Activated CD4-positive, alpha-beta T cell treated with anti-CD3 and anti-CD28 coated beads, Interleukin-2, amount 10 ng/mL, durations not matched to agents 24 days and 14 days (primary cell): ENCODE data around the gene ARL2. TPM values are rescaled to one million over a fixed set of nuclear protein-coding genes. Genes with fewer than 3 reads are reported as not detected.
A peak's percentile ranks its signal among the peaks of the same experiment; 100 is the strongest.
"Not testable (repeated sequence)": the region's sequence is repeated elsewhere in the genome, so short reads cannot be mapped to it uniquely, and the experiment has no call there.

Experiments
- DNase-seq: peaks from one replicate; pipeline ENCODE4 v3.0.0; 2022
- H3K27ac Mint-ChIP-seq: one replicate; pipeline ENCODE4 v1.8.0; 2022; ENCODE audit warnings: mild to moderate bottlenecking, mixed read lengths
- H3K27me3 Mint-ChIP-seq: one replicate; pipeline ENCODE4 v1.8.0; 2022; ENCODE audit warnings: mixed read lengths
- H3K36me3 Mint-ChIP-seq: one replicate; pipeline ENCODE4 v1.8.0; 2022; ENCODE audit warnings: low read depth, mild to moderate bottlenecking, mixed read lengths
- H3K4me1 Mint-ChIP-seq: one replicate; pipeline ENCODE4 v1.8.0; 2021; ENCODE audit warnings: mixed read lengths
- H3K4me3 Mint-ChIP-seq: one replicate; pipeline ENCODE4 v1.8.0; 2022; ENCODE audit warnings: mild to moderate bottlenecking, moderate library complexity, mixed read lengths
- H3K9me3 Mint-ChIP-seq: one replicate; pipeline ENCODE4 v1.8.0; 2021; ENCODE audit warnings: mixed read lengths
- intact Hi-C: fragments of 100-400 bp; cut with micrococcal nuclease; formaldehyde crosslinking; loops from one replicate; pipeline ENCODE4 v1.15.1; 2023
- total RNA-seq: library from RNA; stranded (reverse); gene quantifications from 2 replicates; pipeline ENCODE4 v1.2.3, GENCODE V29; 2022

The ARL2 gene
- total RNA-seq, 1 donor from 2014 or later: 78.8 TPM

DNA sequence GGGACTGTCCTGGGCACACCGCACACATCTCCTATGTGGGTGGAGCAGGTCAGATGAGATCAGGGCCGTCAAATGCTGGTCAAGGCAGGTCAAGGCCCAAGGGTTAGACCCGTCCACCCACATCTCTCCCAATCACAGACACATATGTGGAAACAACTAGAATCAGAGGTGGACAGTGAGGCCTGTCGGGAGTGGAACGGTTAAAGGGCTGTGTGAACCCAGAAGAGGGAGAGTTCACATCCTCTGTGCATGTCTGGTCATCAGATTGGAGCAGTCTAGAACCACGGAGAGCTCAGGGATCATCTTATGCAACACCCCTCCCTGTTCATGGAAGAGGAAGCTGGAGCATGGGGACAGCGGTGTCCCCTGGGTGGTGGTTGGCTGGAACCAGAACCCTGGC is 5.9 kb downstream of the ARL2 start:
- peaks cover 15% of the 10 kb centered on the region for H3K4me1 Mint-ChIP-seq
- H3K4me3 Mint-ChIP-seq: no peak overlapping the region
- H3K9me3 Mint-ChIP-seq: no peaks in the 10 kb centered on the region
- DNase-seq: no peak
- intact Hi-C loops: no loop called here
- H3K27ac Mint-ChIP-seq: no peak overlapping the region
- no peaks in the 10 kb centered on the region for H3K27me3 Mint-ChIP-seq
- H3K36me3 Mint-ChIP-seq: peaks cover 26% of the 10 kb centered on the region

GRCh38 chr11:65021003-65021402 is 7.0 kb downstream of the ARL2 start:
- no peaks in the 10 kb centered on the region for H3K9me3 Mint-ChIP-seq
- intact Hi-C loops: no loop called here
- H3K27ac Mint-ChIP-seq: no peak overlapping the region
- no peak overlapping the region for H3K4me3 Mint-ChIP-seq
- DNase-seq: no peak
- H3K27me3 Mint-ChIP-seq: no peaks in the 10 kb centered on the region
- peaks cover 10% of the 10 kb centered on the region for H3K4me1 Mint-ChIP-seq
- peaks cover 25% of the 10 kb centered on the region for H3K36me3 Mint-ChIP-seq

DNA sequence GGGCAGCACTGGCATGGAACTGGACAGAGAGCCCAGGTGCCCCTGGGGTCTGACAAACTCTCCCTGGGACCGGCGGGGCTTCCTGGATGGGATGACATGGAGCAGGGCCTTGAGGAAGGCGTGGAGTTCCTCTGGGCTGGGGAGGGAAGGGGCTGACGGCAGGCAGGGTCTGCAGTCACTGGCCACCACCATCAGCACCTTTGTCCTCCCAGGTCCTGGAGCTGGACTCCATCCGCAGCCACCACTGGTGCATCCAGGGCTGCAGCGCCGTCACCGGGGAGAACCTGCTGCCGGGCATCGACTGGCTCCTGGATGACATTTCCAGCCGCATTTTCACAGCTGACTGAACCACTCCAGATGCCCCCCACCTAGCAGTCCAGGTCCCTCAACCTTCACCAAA is 7.5 kb downstream of the ARL2 start:
- Mint-ChIP-seq H3K9me3 (no peaks in the 10 kb centered on the region), H3K27ac (no peak overlapping the region), H3K4me3 (no peak overlapping the region), H3K4me1 (peaks cover 5% of the 10 kb centered on the region), H3K36me3 (peaks cover 22% of the 10 kb centered on the region), H3K27me3 (no peaks in the 10 kb centered on the region)
- intact Hi-C loops: no loop called here
- DNase-seq: no peak

GRCh38 chr11:65023502-65023901 is 9.5 kb downstream of the ARL2 start:
- intact Hi-C loops, H3K9me3 Mint-ChIP-seq, DNase-seq, H3K27me3 Mint-ChIP-seq, H3K4me3 Mint-ChIP-seq, H3K36me3 Mint-ChIP-seq, H3K27ac Mint-ChIP-seq: not testable (repeated sequence)
- H3K4me1 Mint-ChIP-seq: peaks cover 12% of the 10 kb centered on the region

GRCh38 chr11:65026810-65027209 is 12.8 kb downstream of the ARL2 start:
- H3K4me3 Mint-ChIP-seq: peak overlapping the region; percentile 74
- H3K9me3 Mint-ChIP-seq: no peaks in the 10 kb centered on the region

GRCh38 chr11:65027213-65028067 is 13.5 kb downstream of the ARL2 start, which contains the start of gene SNX15:
SNX15 (plus strand) TSS chr11:65027439; CDS start chr11:65027538, 99 bp downstream.
- intact Hi-C loops: loop anchor here (1.0 to 5.0 kb wide), 8 partner anchors 13 to 635 kb away; partner anchors contain the start of genes ARL2, ATG2A, CDCA5 and PPP2R5B
- peaks cover 16% of the 10 kb centered on the region for H3K4me1 Mint-ChIP-seq
- peaks cover 1% of the 10 kb centered on the region for H3K36me3 Mint-ChIP-seq
- H3K27me3 Mint-ChIP-seq: no peaks in the 10 kb centered on the region
- H3K9me3 Mint-ChIP-seq: no peaks in the 10 kb centered on the region
- H3K27ac Mint-ChIP-seq: peak within 1 kb of the TSS; percentile 77
- DNase-seq: peak; percentile 98
- H3K4me3 Mint-ChIP-seq: peak within 1 kb of the TSS; percentile 74

More at GRCh38 chr11:65026810-65027209, 12.8 kb downstream of the ARL2 start:
- Mint-ChIP-seq H3K4me1 (peaks cover 16% of the 10 kb centered on the region), H3K27ac (peak overlapping the region; percentile 77), H3K27me3 (no peaks in the 10 kb centered on the region), H3K36me3 (no peaks in the 10 kb centered on the region)
- DNase-seq: no peak
- intact Hi-C loops: loop anchor here (1.0 to 5.0 kb wide), 8 partner anchors 13 to 636 kb away; partner anchors contain the start of genes ARL2, ATG2A, CDCA5 and PPP2R5B

- intact Hi-C loops: no loop called here
- Mint-ChIP-seq H3K36me3 (peaks cover 4% of the 10 kb centered on the region), H3K9me3 (no peaks in the 10 kb centered on the region)
Observed at GRCh38 chr11:65032216-65032615, 18.3 kb downstream of the ARL2 start.

DNA sequence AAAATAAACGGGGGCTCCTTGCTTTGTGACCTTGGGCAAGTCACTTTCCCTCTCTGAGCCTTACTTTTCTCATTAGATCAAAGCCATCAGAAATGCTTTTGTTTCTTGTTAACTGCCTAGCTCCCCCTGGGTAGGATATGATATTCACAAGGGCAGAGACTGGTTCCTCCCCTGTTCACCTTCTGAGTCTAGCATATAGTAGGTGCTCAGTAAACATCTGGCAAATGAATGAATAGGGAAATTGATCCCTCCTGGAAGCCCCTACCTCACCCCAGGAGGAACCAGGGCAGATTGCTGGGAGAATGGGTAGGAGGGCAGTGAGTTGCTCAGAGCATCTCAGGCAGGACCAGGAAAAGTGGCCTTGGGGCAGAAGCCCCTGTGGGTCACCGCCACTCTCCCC is 20.5 kb downstream of the ARL2 start:
- H3K4me1 Mint-ChIP-seq: no peaks in the 10 kb centered on the region
- peaks cover 9% of the 10 kb centered on the region for H3K36me3 Mint-ChIP-seq
- no peaks in the 10 kb centered on the region for H3K27me3 Mint-ChIP-seq
- DNase-seq: no peak
- no peak overlapping the region for H3K27ac Mint-ChIP-seq
- no peak overlapping the region for H3K4me3 Mint-ChIP-seq
- intact Hi-C loops: no loop called here
- no peaks in the 10 kb centered on the region for H3K9me3 Mint-ChIP-seq

More at GRCh38 chr11:65032216-65032615, 18.3 kb downstream of the ARL2 start:
- DNase-seq: no peak
- no peak overlapping the region for H3K4me3 Mint-ChIP-seq
- H3K27ac Mint-ChIP-seq: no peak overlapping the region
- H3K4me1 Mint-ChIP-seq: peaks cover 12% of the 10 kb centered on the region
- H3K27me3 Mint-ChIP-seq: no peaks in the 10 kb centered on the region

DNA sequence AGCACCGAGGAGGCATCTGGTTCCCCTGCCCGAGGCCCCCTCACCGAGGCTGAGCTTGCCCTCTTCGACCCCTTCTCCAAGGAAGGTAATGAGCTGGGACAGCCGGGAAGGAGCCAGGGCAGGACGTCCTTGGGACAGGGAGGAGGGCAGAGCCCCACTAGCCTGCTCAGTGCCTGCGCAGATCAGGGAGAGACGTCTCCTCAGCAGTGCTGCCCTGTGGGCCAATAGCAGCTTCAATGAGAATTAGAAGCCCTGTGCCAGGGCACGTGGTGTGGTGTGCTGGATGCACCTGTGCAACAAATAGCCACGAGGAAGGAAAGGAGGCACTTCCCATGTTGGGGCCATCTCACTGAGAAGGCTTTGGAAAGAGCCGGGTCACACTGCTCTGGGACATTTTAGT is 21.6 kb downstream of the ARL2 start:
- no peak overlapping the region for H3K27ac Mint-ChIP-seq
- peaks cover 4% of the 10 kb centered on the region for H3K4me1 Mint-ChIP-seq
- H3K27me3 Mint-ChIP-seq: no peaks in the 10 kb centered on the region

GRCh38 chr11:65036931-65037330 is 23.0 kb downstream of the ARL2 start:
- Mint-ChIP-seq H3K27ac (no peak overlapping the region), H3K4me1 (peaks cover 7% of the 10 kb centered on the region), H3K36me3 (peaks cover 14% of the 10 kb centered on the region), H3K27me3 (no peaks in the 10 kb centered on the region), H3K9me3 (no peaks in the 10 kb centered on the region), H3K4me3 (no peak overlapping the region)
- DNase-seq: no peak
- intact Hi-C loops: no loop called here

More for the DNA sequence above, 21.6 kb downstream of the ARL2 start:
- no peak for DNase-seq
- Mint-ChIP-seq H3K4me3 (no peak overlapping the region), H3K36me3 (peaks cover 14% of the 10 kb centered on the region), H3K9me3 (no peaks in the 10 kb centered on the region)
- intact Hi-C loops: no loop called here

- peaks cover 17% of the 10 kb centered on the region for H3K36me3 Mint-ChIP-seq
- H3K27ac Mint-ChIP-seq: peak overlapping the region; percentile 95
- H3K27me3 Mint-ChIP-seq: no peaks in the 10 kb centered on the region
- DNase-seq: no peak
- H3K4me3 Mint-ChIP-seq: peak overlapping the region; percentile 93
- peaks cover 20% of the 10 kb centered on the region for H3K4me1 Mint-ChIP-seq
- no peaks in the 10 kb centered on the region for H3K9me3 Mint-ChIP-seq
- intact Hi-C loops: loop anchor here (1.0 to 2.0 kb wide), 4 partner anchors 13 to 124 kb away; partner anchors contain the start of genes ATG2A, CDCA5, SNX15 and ZFPL1
Observed at GRCh38 chr11:65040520-65040846, 26.5 kb downstream of the ARL2 start.

DNA sequence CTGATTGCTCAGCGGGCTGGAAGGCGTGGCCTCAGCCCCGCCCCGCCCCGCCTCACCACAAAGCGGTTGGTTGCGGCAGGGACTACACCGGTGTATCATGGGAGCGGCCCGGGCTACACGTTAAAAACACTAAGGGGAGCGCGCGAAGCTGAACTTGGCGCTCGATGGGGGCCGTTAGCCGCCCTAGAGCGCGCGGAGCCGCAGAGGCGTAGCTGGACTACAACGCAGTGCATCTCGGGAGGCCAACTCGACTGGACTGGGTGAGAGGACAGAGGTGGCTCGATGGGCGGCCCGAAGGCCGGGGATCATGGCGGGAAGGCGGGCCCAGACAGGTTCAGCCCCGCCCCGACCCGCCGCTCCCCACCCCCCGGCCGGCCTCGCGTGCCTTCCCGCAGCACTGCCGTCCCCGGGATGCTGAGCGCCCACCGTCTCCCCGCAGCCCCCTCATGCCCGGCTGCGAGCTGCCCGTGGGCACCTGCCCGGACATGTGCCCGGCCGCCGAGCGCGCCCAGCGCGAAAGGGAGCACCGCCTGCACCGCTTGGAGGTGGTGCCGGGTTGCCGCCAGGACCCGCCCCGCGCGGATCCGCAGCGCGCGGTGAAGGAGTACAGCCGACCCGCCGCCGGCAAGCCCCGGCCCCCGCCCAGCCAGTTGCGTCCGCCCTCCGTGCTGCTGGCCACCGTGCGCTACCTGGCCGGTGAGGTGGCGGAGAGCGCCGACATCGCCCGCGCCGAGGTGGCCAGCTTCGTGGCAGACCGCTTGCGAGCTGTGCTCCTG is 27.1 kb downstream of the ARL2 start, which contains the start of gene SAC3D1:
TSS of gene SAC3D1 (plus strand) at position 364 of the 776 bp plus-strand sequence. CDS start at position 447, 83 bp downstream.
- H3K4me1 Mint-ChIP-seq: peaks cover 20% of the 10 kb centered on the region
- H3K36me3 Mint-ChIP-seq: peaks cover 17% of the 10 kb centered on the region
- peak within 1 kb of the TSS; percentile 93 for H3K4me3 Mint-ChIP-seq
- peak within 1 kb of the TSS; percentile 95 for H3K27ac Mint-ChIP-seq
- no peaks in the 10 kb centered on the region for H3K27me3 Mint-ChIP-seq
- intact Hi-C loops: loop anchor here (1.0 to 2.0 kb wide), 6 partner anchors 14 to 124 kb away; partner anchors contain the start of genes ATG2A, CDCA5, PPP2R5B and SNX15
- DNase-seq: peak; percentile 98
- H3K9me3 Mint-ChIP-seq: no peaks in the 10 kb centered on the region

DNA sequence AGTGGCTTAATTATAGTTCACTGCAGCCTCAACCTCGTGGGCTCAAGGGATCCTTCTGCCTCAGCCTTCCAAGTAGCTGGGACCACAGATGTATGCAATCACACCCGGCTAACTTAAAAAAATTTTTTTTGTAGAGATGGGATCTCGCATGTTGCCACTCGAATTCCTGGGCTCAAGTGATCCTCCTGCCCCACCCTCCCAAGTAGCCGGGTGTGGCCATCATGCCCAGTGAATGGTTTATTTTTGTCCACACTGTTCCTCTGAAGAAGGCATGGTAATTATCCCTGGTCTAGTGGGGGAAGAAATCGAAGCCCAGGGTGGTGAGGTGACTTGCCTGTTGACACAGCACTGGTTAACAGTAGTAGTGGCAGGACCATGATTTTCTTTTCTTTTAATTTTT is 28.9 kb downstream of the ARL2 start:
- DNase-seq: no peak
- H3K27me3 Mint-ChIP-seq: no peaks in the 10 kb centered on the region
- intact Hi-C loops: no loop called here
- peak overlapping the region; percentile 90 for H3K4me3 Mint-ChIP-seq
- peak overlapping the region; percentile 29 for H3K27ac Mint-ChIP-seq
- no peaks in the 10 kb centered on the region for H3K9me3 Mint-ChIP-seq
- peaks cover 29% of the 10 kb centered on the region for H3K4me1 Mint-ChIP-seq
- H3K36me3 Mint-ChIP-seq: peaks cover 15% of the 10 kb centered on the region
